Ishikawa (cell line): ENCODE results near the gene BCL2A1.
A peak's percentile ranks its signal among the peaks of the same experiment; 100 is the strongest.

Experiments
- CEBPB ChIP-seq: IDR thresholded peaks from 2 replicates; pipeline ENCODE4 v1.6.1; 2012
- CREB1 ChIP-seq: IDR thresholded peaks from 2 replicates; pipeline ENCODE4 v1.6.1; 2012; ENCODE audit warnings: low read depth
- EGR1 ChIP-seq: IDR thresholded peaks from 2 replicates; pipeline ENCODE4 v1.6.1; 2012
- EP300 ChIP-seq: IDR thresholded peaks from 2 replicates; pipeline ENCODE4 v1.6.1; 2012; ENCODE audit warnings: borderline replicate concordance
- FOXM1 ChIP-seq: IDR thresholded peaks from 2 replicates; pipeline ENCODE4 v1.6.1; 2012; ENCODE audit warnings: low read depth, borderline replicate concordance
- NFIC ChIP-seq: IDR thresholded peaks from 2 replicates; pipeline ENCODE4 v1.6.1; 2012
- RAD21 ChIP-seq: IDR thresholded peaks from 2 replicates; pipeline ENCODE4 v1.6.1; 2012; ENCODE audit warnings: low read depth
- TAF1 ChIP-seq: IDR thresholded peaks from 2 replicates; pipeline ENCODE4 v1.6.1; 2012; ENCODE audit warnings: low read depth, mild to moderate bottlenecking
- TCF12 ChIP-seq: IDR thresholded peaks from 2 replicates; pipeline ENCODE4 v1.6.1; 2012; ENCODE audit warnings: low read depth
- TEAD4 ChIP-seq: IDR thresholded peaks from 2 replicates; pipeline ENCODE4 v1.6.1; 2012
- YY1 ChIP-seq: IDR thresholded peaks from 2 replicates; pipeline ENCODE4 v1.6.1; 2012; ENCODE audit warnings: low read depth
- ZBTB7A ChIP-seq: IDR thresholded peaks from 2 replicates; pipeline ENCODE4 v1.6.1; 2012; ENCODE audit warnings: low read depth
- TF ChIP-seq, protein P1 (sequence below): IDR thresholded peaks from 2 replicates; pipeline ENCODE4 v1.6.1; 2012
- TF ChIP-seq, protein P2 (sequence below): IDR thresholded peaks from 2 replicates; pipeline ENCODE4 v1.6.1; 2012
- TF ChIP-seq, protein P3 (sequence below): IDR thresholded peaks from 2 replicates; pipeline ENCODE4 v1.6.1; 2012; ENCODE audit warnings: low read depth, mild to moderate bottlenecking

BCL2A1 gene

DNA sequence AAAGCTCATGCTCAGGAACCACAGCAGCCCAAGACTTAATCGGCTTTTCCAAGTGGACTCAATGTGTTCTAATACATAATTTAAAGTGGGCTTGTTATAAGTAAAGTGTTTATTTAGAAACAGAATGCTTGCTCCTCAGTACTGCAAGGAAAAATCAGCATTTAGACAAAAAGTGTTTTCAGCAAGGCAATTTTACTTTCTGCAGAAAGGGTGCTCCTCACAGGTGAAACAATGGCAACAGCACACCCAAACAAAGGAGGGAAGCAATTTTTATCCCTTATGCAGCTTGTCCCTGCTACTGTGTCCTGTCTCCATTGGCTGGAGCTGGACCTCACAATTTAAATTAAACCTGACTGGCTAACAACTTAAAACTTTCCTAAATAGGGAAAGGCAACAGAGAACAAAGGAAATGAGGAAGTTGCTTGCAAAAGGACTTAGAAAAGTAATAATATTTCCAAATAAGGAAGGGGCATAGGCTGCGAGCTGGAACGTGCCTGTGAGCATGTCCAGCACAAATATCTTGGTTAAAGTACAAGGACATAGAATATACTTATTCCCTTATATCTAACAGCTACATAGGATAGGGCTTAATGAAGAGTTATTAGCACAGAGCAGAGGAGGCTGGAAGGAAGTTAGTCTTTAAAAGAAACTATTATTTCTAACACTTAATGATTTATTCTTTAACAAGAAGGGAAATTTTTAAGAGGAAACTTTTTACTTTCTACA, 55.1 kb downstream of the BCL2A1 start:
- TF ChIP-seq, protein P1, sequence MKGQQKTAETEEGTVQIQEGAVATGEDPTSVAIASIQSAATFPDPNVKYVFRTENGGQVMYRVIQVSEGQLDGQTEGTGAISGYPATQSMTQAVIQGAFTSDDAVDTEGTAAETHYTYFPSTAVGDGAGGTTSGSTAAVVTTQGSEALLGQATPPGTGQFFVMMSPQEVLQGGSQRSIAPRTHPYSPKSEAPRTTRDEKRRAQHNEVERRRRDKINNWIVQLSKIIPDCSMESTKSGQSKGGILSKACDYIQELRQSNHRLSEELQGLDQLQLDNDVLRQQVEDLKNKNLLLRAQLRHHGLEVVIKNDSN, result peak; percentile 55

DNA sequence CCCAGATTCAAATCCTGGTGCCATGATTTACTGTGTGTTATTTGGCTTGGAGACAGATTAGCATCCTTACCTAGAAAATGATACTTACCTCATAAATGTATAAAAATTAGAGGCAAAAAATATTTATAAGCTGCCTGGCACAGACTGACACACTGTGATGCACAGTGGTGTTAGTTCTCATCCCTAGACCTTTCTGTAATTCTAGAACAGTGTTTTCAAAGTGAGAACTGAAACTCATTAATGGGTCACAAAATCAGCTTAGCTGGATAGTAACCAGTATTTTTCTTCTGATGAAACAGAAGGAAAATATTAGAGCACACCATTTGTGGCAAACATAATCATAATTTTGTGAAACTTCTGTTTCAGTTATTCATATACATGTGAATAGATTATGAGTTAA, 56.3 kb downstream of the BCL2A1 start:
- TF ChIP-seq YY1 (no peak), CEBPB (no peak), FOXM1 (no peak), TCF12 (no peak), EGR1 (no peak), RAD21 (no peak), TAF1 (no peak), NFIC (no peak), TEAD4 (no peak), CREB1 (no peak), EP300 (no peak), ZBTB7A (no peak)
- TF ChIP-seq, protein P1, result no peak
- TF ChIP-seq, protein P2, sequence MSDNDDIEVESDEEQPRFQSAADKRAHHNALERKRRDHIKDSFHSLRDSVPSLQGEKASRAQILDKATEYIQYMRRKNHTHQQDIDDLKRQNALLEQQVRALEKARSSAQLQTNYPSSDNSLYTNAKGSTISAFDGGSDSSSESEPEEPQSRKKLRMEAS, result no peak
- TF ChIP-seq, protein P3, sequence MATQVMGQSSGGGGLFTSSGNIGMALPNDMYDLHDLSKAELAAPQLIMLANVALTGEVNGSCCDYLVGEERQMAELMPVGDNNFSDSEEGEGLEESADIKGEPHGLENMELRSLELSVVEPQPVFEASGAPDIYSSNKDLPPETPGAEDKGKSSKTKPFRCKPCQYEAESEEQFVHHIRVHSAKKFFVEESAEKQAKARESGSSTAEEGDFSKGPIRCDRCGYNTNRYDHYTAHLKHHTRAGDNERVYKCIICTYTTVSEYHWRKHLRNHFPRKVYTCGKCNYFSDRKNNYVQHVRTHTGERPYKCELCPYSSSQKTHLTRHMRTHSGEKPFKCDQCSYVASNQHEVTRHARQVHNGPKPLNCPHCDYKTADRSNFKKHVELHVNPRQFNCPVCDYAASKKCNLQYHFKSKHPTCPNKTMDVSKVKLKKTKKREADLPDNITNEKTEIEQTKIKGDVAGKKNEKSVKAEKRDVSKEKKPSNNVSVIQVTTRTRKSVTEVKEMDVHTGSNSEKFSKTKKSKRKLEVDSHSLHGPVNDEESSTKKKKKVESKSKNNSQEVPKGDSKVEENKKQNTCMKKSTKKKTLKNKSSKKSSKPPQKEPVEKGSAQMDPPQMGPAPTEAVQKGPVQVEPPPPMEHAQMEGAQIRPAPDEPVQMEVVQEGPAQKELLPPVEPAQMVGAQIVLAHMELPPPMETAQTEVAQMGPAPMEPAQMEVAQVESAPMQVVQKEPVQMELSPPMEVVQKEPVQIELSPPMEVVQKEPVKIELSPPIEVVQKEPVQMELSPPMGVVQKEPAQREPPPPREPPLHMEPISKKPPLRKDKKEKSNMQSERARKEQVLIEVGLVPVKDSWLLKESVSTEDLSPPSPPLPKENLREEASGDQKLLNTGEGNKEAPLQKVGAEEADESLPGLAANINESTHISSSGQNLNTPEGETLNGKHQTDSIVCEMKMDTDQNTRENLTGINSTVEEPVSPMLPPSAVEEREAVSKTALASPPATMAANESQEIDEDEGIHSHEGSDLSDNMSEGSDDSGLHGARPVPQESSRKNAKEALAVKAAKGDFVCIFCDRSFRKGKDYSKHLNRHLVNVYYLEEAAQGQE, result no peak
